Liver (tissue), 2 donors: ENCODE data around the gene MAN2B2.

Experiments
- YY1 ChIP-seq: IDR thresholded peaks from 2 replicates; pipeline ENCODE4 v1.6.1; 2016; ENCODE audit warnings: antibody characterized with exemption, mild to moderate bottlenecking
- TF ChIP-seq, protein P1 (sequence below): IDR thresholded peaks from 2 replicates; pipeline ENCODE4 v1.6.1; 2016; ENCODE audit warnings: antibody characterized with exemption, mild to moderate bottlenecking
- TF ChIP-seq, protein P2 (sequence below): fragments of 150-350 bp; IDR thresholded peaks from 2 replicates; pipeline ENCODE4 v1.5.1; 2017; ENCODE audit warnings: improper control_type of control experiment, low read depth, low read length; ENCODE audit not compliant: missing input control
- TF ChIP-seq, protein P3 (sequence below): IDR thresholded peaks from 2 replicates; pipeline ENCODE4 v1.6.1; 2016; ENCODE audit warnings: antibody characterized with exemption
- donor health status: healthy.

DNA sequence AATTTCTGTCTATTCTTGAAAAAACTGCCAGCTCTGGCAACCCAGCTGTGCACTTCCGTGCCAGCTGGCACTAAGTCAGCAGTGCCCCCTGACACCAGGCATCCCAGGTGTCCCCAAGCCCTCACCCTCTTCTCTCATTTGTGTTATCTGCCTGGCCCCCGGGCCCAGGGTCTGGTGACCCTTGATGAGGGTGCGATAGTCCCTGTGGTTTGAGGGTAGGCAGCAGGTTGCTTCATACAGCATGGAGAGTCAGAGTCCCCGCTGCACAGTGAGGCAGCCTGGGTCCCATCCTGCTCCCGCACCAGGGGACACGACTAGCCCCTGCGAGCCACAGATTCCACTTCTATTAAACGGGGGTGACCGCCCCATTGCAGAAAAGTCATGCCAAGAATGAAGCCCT is 1.9 kb downstream of the MAN2B2 start:
- no peak for TF ChIP-seq YY1
- TF ChIP-seq, protein P1, sequence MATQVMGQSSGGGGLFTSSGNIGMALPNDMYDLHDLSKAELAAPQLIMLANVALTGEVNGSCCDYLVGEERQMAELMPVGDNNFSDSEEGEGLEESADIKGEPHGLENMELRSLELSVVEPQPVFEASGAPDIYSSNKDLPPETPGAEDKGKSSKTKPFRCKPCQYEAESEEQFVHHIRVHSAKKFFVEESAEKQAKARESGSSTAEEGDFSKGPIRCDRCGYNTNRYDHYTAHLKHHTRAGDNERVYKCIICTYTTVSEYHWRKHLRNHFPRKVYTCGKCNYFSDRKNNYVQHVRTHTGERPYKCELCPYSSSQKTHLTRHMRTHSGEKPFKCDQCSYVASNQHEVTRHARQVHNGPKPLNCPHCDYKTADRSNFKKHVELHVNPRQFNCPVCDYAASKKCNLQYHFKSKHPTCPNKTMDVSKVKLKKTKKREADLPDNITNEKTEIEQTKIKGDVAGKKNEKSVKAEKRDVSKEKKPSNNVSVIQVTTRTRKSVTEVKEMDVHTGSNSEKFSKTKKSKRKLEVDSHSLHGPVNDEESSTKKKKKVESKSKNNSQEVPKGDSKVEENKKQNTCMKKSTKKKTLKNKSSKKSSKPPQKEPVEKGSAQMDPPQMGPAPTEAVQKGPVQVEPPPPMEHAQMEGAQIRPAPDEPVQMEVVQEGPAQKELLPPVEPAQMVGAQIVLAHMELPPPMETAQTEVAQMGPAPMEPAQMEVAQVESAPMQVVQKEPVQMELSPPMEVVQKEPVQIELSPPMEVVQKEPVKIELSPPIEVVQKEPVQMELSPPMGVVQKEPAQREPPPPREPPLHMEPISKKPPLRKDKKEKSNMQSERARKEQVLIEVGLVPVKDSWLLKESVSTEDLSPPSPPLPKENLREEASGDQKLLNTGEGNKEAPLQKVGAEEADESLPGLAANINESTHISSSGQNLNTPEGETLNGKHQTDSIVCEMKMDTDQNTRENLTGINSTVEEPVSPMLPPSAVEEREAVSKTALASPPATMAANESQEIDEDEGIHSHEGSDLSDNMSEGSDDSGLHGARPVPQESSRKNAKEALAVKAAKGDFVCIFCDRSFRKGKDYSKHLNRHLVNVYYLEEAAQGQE, result no peak
- TF ChIP-seq, protein P2, sequence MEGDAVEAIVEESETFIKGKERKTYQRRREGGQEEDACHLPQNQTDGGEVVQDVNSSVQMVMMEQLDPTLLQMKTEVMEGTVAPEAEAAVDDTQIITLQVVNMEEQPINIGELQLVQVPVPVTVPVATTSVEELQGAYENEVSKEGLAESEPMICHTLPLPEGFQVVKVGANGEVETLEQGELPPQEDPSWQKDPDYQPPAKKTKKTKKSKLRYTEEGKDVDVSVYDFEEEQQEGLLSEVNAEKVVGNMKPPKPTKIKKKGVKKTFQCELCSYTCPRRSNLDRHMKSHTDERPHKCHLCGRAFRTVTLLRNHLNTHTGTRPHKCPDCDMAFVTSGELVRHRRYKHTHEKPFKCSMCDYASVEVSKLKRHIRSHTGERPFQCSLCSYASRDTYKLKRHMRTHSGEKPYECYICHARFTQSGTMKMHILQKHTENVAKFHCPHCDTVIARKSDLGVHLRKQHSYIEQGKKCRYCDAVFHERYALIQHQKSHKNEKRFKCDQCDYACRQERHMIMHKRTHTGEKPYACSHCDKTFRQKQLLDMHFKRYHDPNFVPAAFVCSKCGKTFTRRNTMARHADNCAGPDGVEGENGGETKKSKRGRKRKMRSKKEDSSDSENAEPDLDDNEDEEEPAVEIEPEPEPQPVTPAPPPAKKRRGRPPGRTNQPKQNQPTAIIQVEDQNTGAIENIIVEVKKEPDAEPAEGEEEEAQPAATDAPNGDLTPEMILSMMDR, result no peak
- TF ChIP-seq, protein P3, sequence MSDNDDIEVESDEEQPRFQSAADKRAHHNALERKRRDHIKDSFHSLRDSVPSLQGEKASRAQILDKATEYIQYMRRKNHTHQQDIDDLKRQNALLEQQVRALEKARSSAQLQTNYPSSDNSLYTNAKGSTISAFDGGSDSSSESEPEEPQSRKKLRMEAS, result no peak
